H9 (cell line): ENCODE measurements around the gene IL1RAPL2. TPM values are rescaled to one million over a fixed set of nuclear protein-coding genes. Genes with fewer than 3 reads are reported as not detected.

Source experiments
- DNase-seq: peaks from one replicate; pipeline ENCODE4 v3.0.0-alpha.2; 2017
- H2AFZ ChIP-seq: one replicate; pipeline ENCODE4 v1.6.1; 2013; ENCODE audit warnings: mild to moderate bottlenecking, low read length, control low read depth, moderate library complexity
- H2AK5ac ChIP-seq: 2 replicates; pipeline ENCODE4 v1.6.1; 2013; ENCODE audit warnings: low read length, control low read depth, mixed read lengths; ENCODE audit not compliant: insufficient read length
- H2BK120ac ChIP-seq: one replicate; pipeline ENCODE4 v1.6.1; 2013; ENCODE audit warnings: low read depth, mild to moderate bottlenecking, low read length, control low read depth, inconsistent platforms; ENCODE audit not compliant: poor library complexity, severe bottlenecking
- H2BK12ac ChIP-seq: 2 replicates; pipeline ENCODE4 v1.6.1; 2013; ENCODE audit warnings: low read length, control low read depth, mixed read lengths, low read depth; ENCODE audit not compliant: insufficient read length
- H2BK15ac ChIP-seq: 2 replicates; pipeline ENCODE4 v1.6.1; 2013; ENCODE audit warnings: low read depth, low read length, control low read depth
- H2BK20ac ChIP-seq: one replicate; pipeline ENCODE4 v1.6.1; 2013; ENCODE audit warnings: low read depth, mild to moderate bottlenecking, low read length, control low read depth, inconsistent platforms; ENCODE audit not compliant: poor library complexity, severe bottlenecking
- H2BK5ac ChIP-seq: 2 replicates; pipeline ENCODE4 v1.6.1; 2013; ENCODE audit warnings: low read length, control low read depth, mixed read lengths; ENCODE audit not compliant: insufficient read length
- H3K14ac ChIP-seq: 2 replicates; pipeline ENCODE4 v1.6.1; 2013; ENCODE audit warnings: low read length, control low read depth; ENCODE audit not compliant: insufficient read depth
- H3K18ac ChIP-seq: 2 replicates; pipeline ENCODE4 v1.6.1; 2013; ENCODE audit warnings: low read depth, mild to moderate bottlenecking, mixed read lengths, low read length, control low read depth; ENCODE audit not compliant: insufficient read length
- H3K23ac ChIP-seq: 2 replicates; pipeline ENCODE4 v1.6.1; 2013; ENCODE audit warnings: low read length, control low read depth, mixed read lengths, low read depth; ENCODE audit not compliant: insufficient read length
- H3K23me2 ChIP-seq: 2 replicates; pipeline ENCODE4 v1.6.1; 2013; ENCODE audit warnings: low read depth, mild to moderate bottlenecking, mixed read lengths, low read length, control low read depth; ENCODE audit not compliant: insufficient read length, poor library complexity, severe bottlenecking
- H3K27ac ChIP-seq: 2 replicates; pipeline ENCODE4 v1.5.1; 2013; ENCODE audit warnings: low read length, control low read depth, mixed read lengths, low read depth; ENCODE audit not compliant: insufficient read length
- H3K27me3 ChIP-seq: 2 replicates; pipeline ENCODE4 v1.6.1; 2013; ENCODE audit warnings: low read length, control low read depth, inconsistent platforms; ENCODE audit not compliant: insufficient read depth
- H3K4ac ChIP-seq: 2 replicates; pipeline ENCODE4 v1.6.1; 2013; ENCODE audit warnings: low read depth, mild to moderate bottlenecking, control low read depth, inconsistent platforms, low read length, moderate library complexity
- H3K4me1 ChIP-seq: 2 replicates; pipeline ENCODE4 v1.6.1; 2013; ENCODE audit warnings: low read length, control low read depth, inconsistent platforms; ENCODE audit not compliant: insufficient read depth
- H3K4me2 ChIP-seq: 2 replicates; pipeline ENCODE4 v1.6.1; 2013; ENCODE audit warnings: low read length, control low read depth, mixed read lengths; ENCODE audit not compliant: insufficient read length, insufficient read depth
- H3K56ac ChIP-seq: 2 replicates; pipeline ENCODE4 v1.6.1; 2013; ENCODE audit warnings: low read depth, mild to moderate bottlenecking, mixed read lengths, low read length, control low read depth; ENCODE audit not compliant: insufficient read length
- H3K79me1 ChIP-seq: 2 replicates; pipeline ENCODE4 v1.6.1; 2013; ENCODE audit warnings: low read depth, mild to moderate bottlenecking, moderate library complexity, low read length, control low read depth, inconsistent platforms; ENCODE audit not compliant: insufficient read depth, poor library complexity, severe bottlenecking
- H3K79me2 ChIP-seq: 2 replicates; pipeline ENCODE4 v1.6.1; 2013; ENCODE audit warnings: low read length, control low read depth, inconsistent platforms; ENCODE audit not compliant: insufficient read depth
- H3K9ac ChIP-seq: 2 replicates; pipeline ENCODE4 v1.6.1; 2013; ENCODE audit warnings: low read length, control low read depth, mixed read lengths; ENCODE audit not compliant: insufficient read length; ENCODE audit errors: extremely low read depth
- H3K9me3 ChIP-seq: one replicate; pipeline ENCODE4 v1.6.1; 2013; ENCODE audit warnings: low read depth, low read length, inconsistent platforms; ENCODE audit not compliant: control insufficient read depth
- H3T11ph ChIP-seq: one replicate; pipeline ENCODE4 v1.6.1; 2013; ENCODE audit warnings: mild to moderate bottlenecking, low read length, control low read depth, inconsistent platforms
- H4K20me1 ChIP-seq: one replicate; pipeline ENCODE4 v1.6.1; 2013; ENCODE audit not compliant: control insufficient read depth, insufficient read length, insufficient read depth
- H4K5ac ChIP-seq: 2 replicates; pipeline ENCODE4 v1.6.1; 2013; ENCODE audit warnings: low read depth, mild to moderate bottlenecking, mixed read lengths, low read length, control low read depth; ENCODE audit not compliant: insufficient read length
- H4K8ac ChIP-seq: replicated peaks from 2 replicates; pipeline ENCODE4 v1.6.1; 2013; ENCODE audit warnings: low read length, control low read depth, mixed read lengths, low read depth; ENCODE audit not compliant: insufficient read length
- H4K91ac ChIP-seq: 2 replicates; pipeline ENCODE4 v1.6.1; 2013; ENCODE audit warnings: low read depth, mild to moderate bottlenecking, moderate library complexity, mixed read lengths, low read length, control low read depth; ENCODE audit not compliant: insufficient read length
- H3K27ac Mint-ChIP-seq, 3 experiments: 2 replicates in 2 of 3; 3 replicates in 1 of 3; pipeline ENCODE4 v1.8.0; 2020 to 2021; ENCODE audit warnings: mixed read lengths in 3 of 3, mild to moderate bottlenecking in 1 of 3, moderate library complexity in 1 of 3
- H3K27me3 Mint-ChIP-seq: 2 replicates; pipeline ENCODE4 v1.8.0; 2021; ENCODE audit warnings: low read depth, mild to moderate bottlenecking, moderate library complexity, mixed read lengths
- H3K36me3 Mint-ChIP-seq, 3 experiments: 2 replicates in 2 of 3; 3 replicates in 1 of 3; pipeline ENCODE4 v1.8.0; 2020 to 2021; ENCODE audit warnings: low read depth in 3 of 3, mixed read lengths in 3 of 3; ENCODE audit not compliant: insufficient read depth in 1 of 3
- H3K4me1 Mint-ChIP-seq, 2 experiments: 2 replicates each; pipeline ENCODE4 v1.8.0; 2020; ENCODE audit warnings: mixed read lengths in 2 of 2
- H3K4me3 Mint-ChIP-seq, 2 experiments: 2 replicates in 1 of 2; 3 replicates in 1 of 2; pipeline ENCODE4 v1.8.0; 2020 to 2021; ENCODE audit warnings: mild to moderate bottlenecking in 2 of 2, mixed read lengths in 2 of 2, moderate library complexity in 1 of 2
- H3K9me3 Mint-ChIP-seq, 2 experiments: 2 replicates in 1 of 2; 3 replicates in 1 of 2; pipeline ENCODE4 v1.8.0; 2020; ENCODE audit warnings: mild to moderate bottlenecking in 2 of 2, mixed read lengths in 2 of 2, moderate library complexity in 1 of 2
- WGBS: extraction: QIAGEN DNeasy Blood & Tissue Kit; methylation state at CpG from one replicate; pipeline ENCODE4 v1.1.7; 2013; ENCODE audit warnings: missing lambda C conversion rate, low lambda C conversion rate, mixed read lengths; ENCODE audit not compliant: insufficient read length; ENCODE audit errors: extremely low coverage; 5-methylcytosine and 5-hydroxymethylcytosine counted together
- total RNA-seq: library from RNA; stranded (reverse); gene quantifications from 2 replicates; pipeline ENCODE4 v1.2.1, GENCODE V29; 2021
- TF ChIP-seq, protein P1 (sequence below): fragments of 200-600 bp; sonication (generic); conservative IDR thresholded peaks from 3 replicates; pipeline ENCODE4 v1.8.0; 2021; ENCODE audit warnings: antibody characterized with exemption, mild to moderate bottlenecking

The IL1RAPL2 gene
- total RNA-seq, 1 experiment from 2014 or later: not detected

DNA sequence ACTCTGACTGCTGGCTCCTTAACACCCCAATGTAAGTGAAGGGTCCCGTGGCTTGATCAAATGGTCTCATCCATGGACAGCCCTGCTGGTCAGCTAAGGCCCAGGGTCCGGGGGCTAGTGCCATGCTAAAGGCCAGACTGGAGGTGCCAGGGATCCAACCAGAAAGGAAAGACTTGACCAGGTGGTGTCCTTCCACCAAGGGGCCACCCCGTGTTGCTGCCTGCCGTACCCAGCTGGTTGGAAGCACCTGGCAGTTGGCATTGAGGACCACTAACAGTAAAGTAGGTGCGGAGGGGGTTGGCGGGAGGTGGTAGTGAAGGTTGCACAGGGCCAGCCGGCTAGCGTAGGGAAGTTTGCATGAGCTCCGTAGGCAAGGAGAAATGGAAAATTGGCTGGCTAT, 1.7 kb upstream of the IL1RAPL2 start:
- Histone ChIP-seq H3K9me3 (no peaks in the 10 kb centered on the region), H3K4ac (no peak overlapping the region), H2BK12ac (no peak overlapping the region), H3K56ac (no peak overlapping the region), H3K79me1 (no peaks in the 10 kb centered on the region), H3K4me2 (no peak overlapping the region), H4K8ac (no peak overlapping the region), H3T11ph (no peak overlapping the region), H4K91ac (no peak overlapping the region), H3K23me2 (peaks cover 16% of the 10 kb centered on the region), H4K20me1 (no peaks in the 10 kb centered on the region), H2BK120ac (no peak overlapping the region), H3K27ac (no peak overlapping the region), H2AFZ (no peak overlapping the region), H3K79me2 (no peaks in the 10 kb centered on the region), H2BK5ac (no peak overlapping the region), H4K5ac (no peak overlapping the region), H3K27me3 (peaks cover 32% of the 10 kb centered on the region), H2AK5ac (no peak overlapping the region), H2BK20ac (no peak overlapping the region), H3K18ac (no peak overlapping the region), H3K14ac (no peak overlapping the region), H3K4me1 (no peaks in the 10 kb centered on the region), H3K23ac (no peak overlapping the region), H3K9ac (no peak overlapping the region), H2BK15ac (no peak overlapping the region)
- peaks cover 0 to 7% of the 10 kb centered on the region in 2 experiments; a peak in 2 of 4 replicates for H3K4me1 Mint-ChIP-seq
- TF ChIP-seq, protein P1, sequence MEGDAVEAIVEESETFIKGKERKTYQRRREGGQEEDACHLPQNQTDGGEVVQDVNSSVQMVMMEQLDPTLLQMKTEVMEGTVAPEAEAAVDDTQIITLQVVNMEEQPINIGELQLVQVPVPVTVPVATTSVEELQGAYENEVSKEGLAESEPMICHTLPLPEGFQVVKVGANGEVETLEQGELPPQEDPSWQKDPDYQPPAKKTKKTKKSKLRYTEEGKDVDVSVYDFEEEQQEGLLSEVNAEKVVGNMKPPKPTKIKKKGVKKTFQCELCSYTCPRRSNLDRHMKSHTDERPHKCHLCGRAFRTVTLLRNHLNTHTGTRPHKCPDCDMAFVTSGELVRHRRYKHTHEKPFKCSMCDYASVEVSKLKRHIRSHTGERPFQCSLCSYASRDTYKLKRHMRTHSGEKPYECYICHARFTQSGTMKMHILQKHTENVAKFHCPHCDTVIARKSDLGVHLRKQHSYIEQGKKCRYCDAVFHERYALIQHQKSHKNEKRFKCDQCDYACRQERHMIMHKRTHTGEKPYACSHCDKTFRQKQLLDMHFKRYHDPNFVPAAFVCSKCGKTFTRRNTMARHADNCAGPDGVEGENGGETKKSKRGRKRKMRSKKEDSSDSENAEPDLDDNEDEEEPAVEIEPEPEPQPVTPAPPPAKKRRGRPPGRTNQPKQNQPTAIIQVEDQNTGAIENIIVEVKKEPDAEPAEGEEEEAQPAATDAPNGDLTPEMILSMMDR: no peak
- H3K36me3 Mint-ChIP-seq: peaks cover 0 to 3% (median 0%) of the 10 kb centered on the region in 3 experiments; a peak in 1 of 7 replicates
- peaks cover 6 to 51% of the 10 kb centered on the region in 2 experiments; a peak in 4 of 5 replicates for H3K9me3 Mint-ChIP-seq
- H3K27ac Mint-ChIP-seq: no peak overlapping the region; a peak in 1 of 7 replicates
- DNase-seq: no peak
- H3K27me3 Mint-ChIP-seq: peaks cover 48% of the 10 kb centered on the region
- H3K4me3 Mint-ChIP-seq: no peak overlapping the region
- WGBS: no CpG with 5 or more reads among the region's 9 CpGs
